ENCODE results near the gene TMED5.

TMED5 gene

DNA sequence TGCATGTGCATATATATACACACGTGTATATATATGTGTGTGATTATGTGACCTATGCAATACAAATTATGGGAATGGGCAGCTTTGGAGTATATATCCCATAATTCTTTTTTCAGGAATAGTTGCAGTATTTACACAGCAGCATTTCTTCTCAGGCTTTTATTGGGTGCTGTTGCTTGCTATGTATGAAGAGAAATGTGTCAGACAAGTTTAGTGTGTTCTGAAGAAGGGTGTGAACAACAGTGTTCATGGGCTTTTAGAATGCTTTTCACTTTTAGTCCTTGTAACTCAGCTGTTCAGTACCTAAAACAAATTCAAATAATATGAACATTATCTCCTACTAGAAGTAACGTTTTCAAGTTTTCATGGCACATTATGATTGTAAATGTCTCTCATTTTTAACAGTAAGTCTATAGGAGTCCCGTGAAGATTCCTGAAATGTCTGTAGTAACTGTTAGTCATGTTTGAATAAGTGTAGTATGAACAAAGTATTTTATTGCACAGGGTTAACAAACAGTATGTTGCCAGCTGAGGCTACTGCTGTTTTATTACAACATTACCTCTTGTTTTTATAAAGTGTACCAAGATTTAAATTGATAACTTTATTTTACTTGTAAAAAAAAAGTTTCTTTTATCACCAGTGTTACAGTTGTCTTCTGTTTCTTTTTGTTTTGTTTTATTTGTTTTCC, 42.5 kb downstream of the TMED5 start:
- Histone ChIP-seq H3K4me2 (ENCODE audit: low read depth, low read length, poor library complexity, severe bottlenecking) (no peak overlapping the region), H3K79me2 (ENCODE audit: insufficient read depth, low read length) (peaks cover 8% of the 10 kb centered on the region; the same call in 1 of the 2 replicates), H3K9me2 (replicated peaks; ENCODE audit: insufficient read depth, low read length) (no peaks in the 10 kb centered on the region), H3K27me3 (ENCODE audit: low read length) (no peaks in the 10 kb centered on the region), H4K20me1 (ENCODE audit: low read depth, low read length) (no peaks in the 10 kb centered on the region), H3K9ac (ENCODE audit: low read length) (no peak overlapping the region), H3K27ac (ENCODE audit: low read depth, low read length) (no peak overlapping the region), H3K4me3 (ENCODE audit: insufficient read depth, low read length, poor library complexity, severe bottlenecking) (no peak overlapping the region), H3K36me3 (ENCODE audit: low read length) (peaks cover 66% of the 10 kb centered on the region), H3F3A (ENCODE audit: insufficient read depth) (peaks cover 39% of the 10 kb centered on the region; the same call in 1 of the 2 replicates), H3K9me3 (ENCODE audit: insufficient read depth, low read length) (no peaks in the 10 kb centered on the region), H2AFZ (ENCODE audit: low read depth, low read length, severe bottlenecking) (no peak overlapping the region)
- TF ChIP-seq EZH2phosphoT487 (conservative IDR thresholded peaks at IDR 0.05; ENCODE audit: low read length) (no peak), CTCF (IDR thresholded peaks at IDR 0.05; ENCODE audit: insufficient read depth, low read length, poor library complexity, severe bottlenecking) (no peak)

DNA sequence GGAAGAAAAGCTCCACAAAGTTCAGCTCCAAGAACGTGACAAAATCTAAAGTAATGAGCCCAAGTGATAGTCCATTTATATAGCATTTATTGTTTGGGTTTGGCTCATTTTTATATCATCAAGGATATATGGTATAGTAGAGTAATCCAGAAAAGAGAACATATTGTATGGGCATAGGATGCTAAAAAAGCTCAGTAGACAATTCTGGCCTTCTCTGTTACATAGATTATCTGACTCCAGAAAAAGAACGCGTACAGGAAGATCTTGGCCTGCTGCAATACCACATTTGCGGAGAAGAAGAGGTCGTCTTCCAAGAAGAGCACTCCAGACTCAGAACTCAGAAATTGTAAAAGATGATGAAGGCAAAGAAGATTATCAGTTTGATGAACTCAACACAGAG, 43.8 kb downstream of the TMED5 start:
- no peak overlapping the region for H3K9ac ChIP-seq (ENCODE audit: low read length)
- H3K36me3 ChIP-seq (ENCODE audit: low read length), result peaks cover 60% of the 10 kb centered on the region
- H3K27me3 ChIP-seq (ENCODE audit: low read length), result no peaks in the 10 kb centered on the region
- H3K9me3 ChIP-seq (ENCODE audit: insufficient read depth, low read length), result no peaks in the 10 kb centered on the region
- H3K27ac ChIP-seq (ENCODE audit: low read depth, low read length), result no peak overlapping the region
- H3K79me2 ChIP-seq (ENCODE audit: insufficient read depth, low read length), result peaks cover 8% of the 10 kb centered on the region; the same call in 1 of the 2 replicates
- H4K20me1 ChIP-seq (ENCODE audit: low read depth, low read length), result no peaks in the 10 kb centered on the region
- H3F3A ChIP-seq (ENCODE audit: insufficient read depth), result peaks cover 32% of the 10 kb centered on the region; the same call in 1 of the 2 replicates
- H3K9me2 ChIP-seq (replicated peaks; ENCODE audit: insufficient read depth, low read length), result no peaks in the 10 kb centered on the region
- TF ChIP-seq CTCF (IDR thresholded peaks at IDR 0.05; ENCODE audit: insufficient read depth, low read length, poor library complexity, severe bottlenecking) (no peak), EZH2phosphoT487 (conservative IDR thresholded peaks at IDR 0.05; ENCODE audit: low read length) (no peak)
- H2AFZ ChIP-seq (ENCODE audit: low read depth, low read length, severe bottlenecking), result no peak overlapping the region
- no peak overlapping the region for H3K4me3 ChIP-seq (ENCODE audit: insufficient read depth, low read length, poor library complexity, severe bottlenecking)
- no peak overlapping the region for H3K4me2 ChIP-seq (ENCODE audit: low read depth, low read length, poor library complexity, severe bottlenecking)

DNA sequence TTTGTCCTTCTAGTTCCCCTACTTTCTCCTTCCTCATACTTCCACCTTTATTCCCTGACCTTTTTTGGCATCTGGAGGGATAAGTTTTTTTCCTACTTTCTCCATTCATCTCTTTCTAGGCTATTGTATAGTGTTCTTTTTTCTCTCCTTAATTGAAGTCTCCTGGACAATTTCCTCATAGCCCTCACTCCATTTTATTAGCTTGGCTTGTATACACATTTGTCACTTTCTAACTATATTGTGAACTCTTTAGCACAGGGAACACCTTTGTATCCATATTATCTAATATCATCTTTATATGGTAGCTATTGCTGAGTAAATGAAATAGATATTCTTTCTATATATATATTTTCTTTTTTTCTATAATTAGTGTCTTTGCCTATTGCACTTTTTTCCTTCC, 47.6 kb downstream of the TMED5 start:
- Histone ChIP-seq H2AFZ (ENCODE audit: low read depth, low read length, severe bottlenecking) (no peak overlapping the region), H3F3A (ENCODE audit: insufficient read depth) (peaks cover 26% of the 10 kb centered on the region), H3K36me3 (ENCODE audit: low read length) (peaks cover 58% of the 10 kb centered on the region), H3K9ac (ENCODE audit: low read length) (no peak overlapping the region), H3K79me2 (ENCODE audit: insufficient read depth, low read length) (peaks cover 12% of the 10 kb centered on the region; the same call in 1 of the 2 replicates), H3K27me3 (ENCODE audit: low read length) (no peaks in the 10 kb centered on the region), H3K4me3 (ENCODE audit: insufficient read depth, low read length, poor library complexity, severe bottlenecking) (no peak overlapping the region), H4K20me1 (ENCODE audit: low read depth, low read length) (no peaks in the 10 kb centered on the region), H3K9me2 (replicated peaks; ENCODE audit: insufficient read depth, low read length) (no peaks in the 10 kb centered on the region), H3K9me3 (ENCODE audit: insufficient read depth, low read length) (no peaks in the 10 kb centered on the region), H3K27ac (ENCODE audit: low read depth, low read length) (no peak overlapping the region), H3K4me2 (ENCODE audit: low read depth, low read length, poor library complexity, severe bottlenecking) (no peak overlapping the region)
- TF ChIP-seq EZH2phosphoT487 (conservative IDR thresholded peaks at IDR 0.05; ENCODE audit: low read length) (no peak), CTCF (IDR thresholded peaks at IDR 0.05; ENCODE audit: insufficient read depth, low read length, poor library complexity, severe bottlenecking) (no peak)
